Caco-2 (cell line): ENCODE measurements around the gene GNPAT. TPM values are rescaled to one million over a fixed set of nuclear protein-coding genes. Genes with fewer than 3 reads are reported as not detected.

ENCODE experiments used
- BruUV-seq: library from RNA; stranded (reverse); fragments of 400-500 nt; replicated peaks from 2 replicates; lab custom pipeline; 2021; lab: Mats Ljungman, UMichigan
- CTCF ChIA-PET: fragments of 300-600 bp; sonication (Branson Sonifier 250); formaldehyde crosslinking; loops from one replicate; lab custom pipeline; 2022; ENCODE audit warnings: antibody characterized with exemption; lab: Charles Lee
- POLR2A ChIA-PET: fragments of 300-600 bp; sonication (Branson Sonifier 250); formaldehyde crosslinking; loops from one replicate; lab custom pipeline; 2022; ENCODE audit warnings: antibody characterized with exemption; lab: Charles Lee
- DNase-seq, 2 experiments: peaks; one replicate each; pipeline versions ENCODE4 v3.0.0 to v3.0.0-alpha.2; 2020 to 2022
- H3K27me3 ChIP-seq: replicated peaks from 2 replicates; pipeline ENCODE4 v1.6.0; 2011; ENCODE audit warnings: low read length; ENCODE audit not compliant: control insufficient read depth, insufficient read depth
- H3K36me3 ChIP-seq: 2 replicates; pipeline ENCODE4 v1.5.1; 2011; ENCODE audit warnings: low read length; ENCODE audit not compliant: control insufficient read depth, insufficient read depth
- H3K4me1 ChIP-seq: fragments of 250-450 bp; sonication (Bioruptor Pico); 2 replicates; pipeline ENCODE4 v1.5.1; 2020; ENCODE audit warnings: mild to moderate bottlenecking
- H3K4me3 ChIP-seq: 2 replicates; pipeline ENCODE4 v1.5.1; 2011; ENCODE audit warnings: low read depth, mild to moderate bottlenecking, control low read depth, low read length
- H3K9me3 ChIP-seq: fragments of 250-450 bp; sonication (Bioruptor Pico); 2 replicates; pipeline ENCODE4 v1.5.1; 2020; ENCODE audit warnings: mild to moderate bottlenecking, moderate library complexity
- H3K27ac Mint-ChIP-seq: one replicate; pipeline ENCODE4 v1.8.0; 2022; ENCODE audit warnings: mixed read lengths; ENCODE audit not compliant: unreplicated experiment
- H3K27me3 Mint-ChIP-seq: one replicate; pipeline ENCODE4 v1.8.0; 2022; ENCODE audit warnings: mixed read lengths; ENCODE audit not compliant: insufficient read depth, unreplicated experiment
- H3K36me3 Mint-ChIP-seq: one replicate; pipeline ENCODE4 v1.8.0; 2022; ENCODE audit warnings: mild to moderate bottlenecking, mixed read lengths; ENCODE audit not compliant: insufficient read depth, unreplicated experiment
- H3K4me1 Mint-ChIP-seq: one replicate; pipeline ENCODE4 v1.8.0; 2022; ENCODE audit warnings: low read depth, mixed read lengths; ENCODE audit not compliant: unreplicated experiment
- H3K4me3 Mint-ChIP-seq: one replicate; pipeline ENCODE4 v1.8.0; 2022; ENCODE audit warnings: mild to moderate bottlenecking, moderate library complexity, mixed read lengths; ENCODE audit not compliant: unreplicated experiment
- H3K9me3 Mint-ChIP-seq: one replicate; pipeline ENCODE4 v1.8.0; 2022; ENCODE audit warnings: mixed read lengths; ENCODE audit not compliant: unreplicated experiment
- CTCF ChIP-seq, 2 experiments: fragments of 200-600 bp in 1 of 2; IDR thresholded peaks; 1 replicate in 1 of 2; 2 replicates in 1 of 2; pipeline versions ENCODE4 v1.5.1 to v1.8.0; 2011 to 2022; ENCODE audit warnings: antibody characterized with exemption in 1 of 2, control low read depth in 1 of 2, inconsistent platforms in 1 of 2, low read depth in 1 of 2, low read length in 1 of 2, mild to moderate bottlenecking in 1 of 2, moderate library complexity in 1 of 2; ENCODE audit not compliant: insufficient read depth in 1 of 2, severe bottlenecking in 1 of 2, unreplicated experiment in 1 of 2
- intact Hi-C: fragments of 100-400 bp; cut with micrococcal nuclease; formaldehyde crosslinking; loops from one replicate; pipeline ENCODE4 v1.10.0; 2022; ENCODE audit not compliant: unreplicated experiment
- total RNA-seq: library from RNA; stranded (reverse); gene quantifications from 2 replicates; pipeline ENCODE4 v1.2.3, GENCODE V29; 2022

GNPAT gene
- total RNA-seq, 1 experiment from 2014 or later = 64.4 TPM

GRCh38 chr1:231310391-231310934 lies 69.5 kb downstream of the GNPAT start:
- POLR2A ChIA-PET = no interaction called here
- no TSS peak for BruUV-seq
- peaks cover 5% of the 10 kb centered on the region for H3K4me1 Mint-ChIP-seq

GRCh38 chr1:231311720-231312431 lies 70.9 kb downstream of the GNPAT start:
- Histone ChIP-seq H3K9me3 (no peaks in the 10 kb centered on the region), H3K36me3 (no peaks in the 10 kb centered on the region), H3K4me3 (no peak overlapping the region), H3K4me1 (no peaks in the 10 kb centered on the region), H3K27me3 (no peaks in the 10 kb centered on the region)
- H3K4me1 Mint-ChIP-seq = peaks cover 4% of the 10 kb centered on the region
- ChIA-PET POLR2A (no interaction called here), CTCF (no interaction called here)
- no peaks in the 10 kb centered on the region for H3K27me3 Mint-ChIP-seq
- H3K27ac Mint-ChIP-seq = no peak overlapping the region
- no peak for TF ChIP-seq CTCF (IDR thresholded peaks at IDR 0.05; ENCODE audit: insufficient read depth in 1 of 2, low read depth in 1 of 2, low read length in 1 of 2, severe bottlenecking in 1 of 2, unreplicated experiment in 1 of 2)
- no peak for DNase-seq
- no peaks in the 10 kb centered on the region for H3K9me3 Mint-ChIP-seq
- no TSS peak for BruUV-seq
- no peak overlapping the region for H3K4me3 Mint-ChIP-seq
- intact Hi-C loops = no loop called here
- no peaks in the 10 kb centered on the region for H3K36me3 Mint-ChIP-seq

More at GRCh38 chr1:231310391-231310934, 69.5 kb downstream of the GNPAT start:
- Mint-ChIP-seq H3K36me3 (no peaks in the 10 kb centered on the region), H3K4me3 (no peak overlapping the region), H3K27ac (no peak overlapping the region), H3K9me3 (no peaks in the 10 kb centered on the region), H3K27me3 (no peaks in the 10 kb centered on the region)
- H3K36me3 ChIP-seq = no peaks in the 10 kb centered on the region
- no peak overlapping the region for H3K4me3 ChIP-seq
- no peak for DNase-seq
- H3K27me3 ChIP-seq = no peaks in the 10 kb centered on the region
- CTCF ChIA-PET = no interaction called here
- TF ChIP-seq CTCF (IDR thresholded peaks at IDR 0.05; ENCODE audit: insufficient read depth in 1 of 2, low read depth in 1 of 2, low read length in 1 of 2, severe bottlenecking in 1 of 2, unreplicated experiment in 1 of 2) = no peak
- no peaks in the 10 kb centered on the region for H3K4me1 ChIP-seq
- intact Hi-C loops = no loop called here
- H3K9me3 ChIP-seq = no peaks in the 10 kb centered on the region

GRCh38 chr1:231312432-231312788 lies 71.4 kb downstream of the GNPAT start:
- Mint-ChIP-seq H3K9me3 (no peaks in the 10 kb centered on the region), H3K4me1 (no peaks in the 10 kb centered on the region), H3K36me3 (no peaks in the 10 kb centered on the region), H3K27ac (no peak overlapping the region), H3K4me3 (no peak overlapping the region), H3K27me3 (no peaks in the 10 kb centered on the region)
- H3K4me3 ChIP-seq = no peak overlapping the region
- no peaks in the 10 kb centered on the region for H3K27me3 ChIP-seq
- intact Hi-C loops = no loop called here
- ChIA-PET POLR2A (no interaction called here), CTCF (no interaction called here)
- no peaks in the 10 kb centered on the region for H3K36me3 ChIP-seq
- no TSS peak for BruUV-seq
- no peak for TF ChIP-seq CTCF (IDR thresholded peaks at IDR 0.05; ENCODE audit: insufficient read depth in 1 of 2, low read depth in 1 of 2, low read length in 1 of 2, severe bottlenecking in 1 of 2, unreplicated experiment in 1 of 2)
- H3K9me3 ChIP-seq = no peaks in the 10 kb centered on the region
- no peak for DNase-seq
- H3K4me1 ChIP-seq = no peaks in the 10 kb centered on the region
